LNCaP clone FGC (cell line): Measurements from ENCODE around the gene ZNF891.
A peak's percentile ranks its signal among the peaks of the same experiment; 100 is the strongest.

Experiments used
- DNase-seq: peaks from one replicate; pipeline ENCODE4 v3.0.0-alpha.2; 2011; ENCODE audit warnings: low read depth
- H3K4me3 ChIP-seq: 2 replicates; pipeline ENCODE4 v1.5.1; 2011; ENCODE audit warnings: mild to moderate bottlenecking, low read depth, low read length, control low read depth
- CTCF ChIP-seq: IDR thresholded peaks from 2 replicates; pipeline ENCODE4 v1.5.1; 2012; ENCODE audit warnings: mild to moderate bottlenecking; ENCODE audit not compliant: control insufficient read depth, insufficient read depth; ENCODE audit errors: extremely low read depth

Gene ZNF891

GRCh38 chr12:133130038-133130807, at the start of gene ZNF891, which contains the start of gene ZNF10:
Gene ZNF891 (minus strand): TSS chr12:133130274. CDS start chr12:133121918, 8,356 bp downstream.
Gene ZNF10 (plus strand): TSS chr12:133130627. CDS start chr12:133144493, 13,866 bp downstream.
- H3K4me3 ChIP-seq: peak within 1 kb of the TSS; percentile 78
- DNase-seq: peak; percentile 86
- no peak for TF ChIP-seq CTCF

- no peak overlapping the region for H3K4me3 ChIP-seq
- no peak for TF ChIP-seq CTCF
- DNase-seq: no peak
Observed at GRCh38 chr12:133174901-133175300, 44.8 kb upstream of the ZNF891 start.

DNA sequence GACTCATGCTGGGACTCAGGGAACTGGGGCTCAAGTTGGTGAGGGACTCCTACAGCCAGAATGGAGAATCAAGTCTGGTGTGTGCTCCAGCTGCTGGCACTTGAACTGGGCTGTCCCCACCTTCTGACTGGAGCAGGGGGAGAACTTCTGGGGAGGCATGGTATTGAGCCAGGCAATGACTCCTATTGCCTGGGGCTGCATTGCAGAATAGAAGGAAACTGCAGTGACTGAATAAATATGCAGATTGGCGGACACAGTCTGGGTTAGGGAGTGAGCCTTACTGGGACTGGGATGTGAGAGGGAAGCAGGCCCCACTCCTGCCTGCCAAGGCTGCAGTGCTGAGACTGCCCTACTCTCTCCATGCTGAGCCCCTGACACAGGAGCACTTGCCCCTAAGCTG, 42.4 kb upstream of the ZNF891 start:
- DNase-seq: no peak
- TF ChIP-seq CTCF: no peak
- H3K4me3 ChIP-seq: no peak overlapping the region

GRCh38 chr12:133165776-133166175, 35.7 kb upstream of the ZNF891 start:
- TF ChIP-seq CTCF: no peak
- DNase-seq: no peak
- no peak overlapping the region for H3K4me3 ChIP-seq

- DNase-seq: no peak
- TF ChIP-seq CTCF: no peak
- no peak overlapping the region for H3K4me3 ChIP-seq
Observed at GRCh38 chr12:133156125-133156690, 26.1 kb upstream of the ZNF891 start.

GRCh38 chr12:133145981-133146380, 15.9 kb upstream of the ZNF891 start:
- no peak for DNase-seq
- TF ChIP-seq CTCF: no peak

More at GRCh38 chr12:133145981-133146380, 15.9 kb upstream of the ZNF891 start:
- no peak overlapping the region for H3K4me3 ChIP-seq
